Naive thymus-derived CD4-positive, alpha-beta T cell (primary cell): ENCODE results near the gene TUBA3E. TPM values are rescaled to one million over a fixed set of nuclear protein-coding genes. Genes with fewer than 3 reads are reported as not detected.
"Not testable (repeated sequence)": the region's sequence is repeated elsewhere in the genome, so short reads cannot be mapped to it uniquely, and the experiment has no call there.

Source experiments
- ATAC-seq: fragments of 150-1000 bp; cut with Tn5 transposase; 2 replicates; pipeline ENCODE4 v1.10.0; 2021; ENCODE audit warnings: mild to moderate bottlenecking, moderate library complexity
- CTCF ChIA-PET: fragments of 350-600 bp; sonication (Branson Sonifier 250); formaldehyde crosslinking; loops from one replicate; lab custom pipeline; 2021; ENCODE audit warnings: antibody characterized with exemption; lab: Charles Lee
- POLR2A ChIA-PET: fragments of 350-600 bp; sonication (Branson Sonifier 250); formaldehyde crosslinking; loops from one replicate; lab custom pipeline; 2021; ENCODE audit warnings: antibody characterized with exemption, inconsistent platforms; lab: Charles Lee
- DNase-seq, 9 donors: peaks; one replicate each; pipeline versions ENCODE4 v3.0.0 to v3.0.0-alpha.2; 2020 to 2022; ENCODE audit warnings: mixed read lengths in 1 of 9
- H3K27ac ChIP-seq: one replicate; pipeline ENCODE4 v1.7.0; 2013; ENCODE audit warnings: mild to moderate bottlenecking, low read depth, low read length, moderate library complexity
- H3K27me3 ChIP-seq, 2 donors: one replicate each; pipeline ENCODE4 v1.7.0; 2013; ENCODE audit warnings: low read length in 2 of 2, mild to moderate bottlenecking in 2 of 2, moderate library complexity in 2 of 2; ENCODE audit not compliant: control insufficient read depth in 2 of 2, insufficient read depth in 2 of 2
- H3K36me3 ChIP-seq, 3 experiments: 1 replicate in 2 of 3; 2 replicates in 1 of 3; pipeline ENCODE4 v1.7.0; 2013; ENCODE audit warnings: low read length in 3 of 3, mild to moderate bottlenecking in 3 of 3, moderate library complexity in 1 of 3; ENCODE audit not compliant: insufficient read depth in 3 of 3, control insufficient read depth in 2 of 3
- H3K4me1 ChIP-seq, 2 donors: one replicate each; pipeline ENCODE4 v1.7.0; 2013; ENCODE audit warnings: low read length in 2 of 2, mild to moderate bottlenecking in 2 of 2, moderate library complexity in 1 of 2; ENCODE audit not compliant: control insufficient read depth in 2 of 2, insufficient read depth in 2 of 2
- H3K4me3 ChIP-seq: 2 replicates; pipeline ENCODE4 v1.7.0; 2013; ENCODE audit warnings: mild to moderate bottlenecking, low read length
- H3K9me3 ChIP-seq, 3 experiments: 1 replicate in 2 of 3; 2 replicates in 1 of 3; pipeline ENCODE4 v1.7.0; 2013; ENCODE audit warnings: low read length in 3 of 3; ENCODE audit not compliant: control insufficient read depth in 2 of 3
- H3K27ac Mint-ChIP-seq, 9 donors: one replicate each; pipeline ENCODE4 v1.8.0; 2020 to 2022; ENCODE audit warnings: mixed read lengths in 9 of 9, mild to moderate bottlenecking in 8 of 9, moderate library complexity in 5 of 9, inconsistent platforms in 2 of 9
- H3K27me3 Mint-ChIP-seq, 5 donors: one replicate each; pipeline ENCODE4 v1.8.0; 2021 to 2022; ENCODE audit warnings: mixed read lengths in 5 of 5, mild to moderate bottlenecking in 1 of 5
- H3K36me3 Mint-ChIP-seq, 5 donors: one replicate each; pipeline ENCODE4 v1.8.0; 2020 to 2022; ENCODE audit warnings: mixed read lengths in 5 of 5, mild to moderate bottlenecking in 3 of 5, inconsistent platforms in 1 of 5
- H3K4me1 Mint-ChIP-seq, 7 donors: one replicate each; pipeline ENCODE4 v1.8.0; 2020 to 2022; ENCODE audit warnings: mixed read lengths in 7 of 7, mild to moderate bottlenecking in 3 of 7, inconsistent platforms in 1 of 7
- H3K4me3 Mint-ChIP-seq, 10 donors: one replicate each; pipeline ENCODE4 v1.8.0; 2020 to 2022; ENCODE audit warnings: mild to moderate bottlenecking in 10 of 10, mixed read lengths in 10 of 10, moderate library complexity in 6 of 10, inconsistent platforms in 2 of 10
- H3K9me3 Mint-ChIP-seq, 11 donors: one replicate each; pipeline ENCODE4 v1.8.0; 2020 to 2022; ENCODE audit warnings: mixed read lengths in 11 of 11, mild to moderate bottlenecking in 4 of 11, inconsistent platforms in 1 of 11, moderate library complexity in 1 of 11
- intact Hi-C, 2 donors: fragments of 100-400 bp; cut with micrococcal nuclease; formaldehyde crosslinking; loops; one replicate each; pipeline ENCODE4 v1.15.1; 2023
- polyA plus RNA-seq, 2 donors: library from polyadenylated mRNA; unstranded; fragments of 300-500 nt; fragmentation: Illumina TruSeq; gene quantifications; one replicate each; pipeline ENCODE4 v1.2.3, GENCODE V29; 2021
- total RNA-seq, 6 experiments: library from RNA in 5 of 6; stranded (reverse) in 5 of 6; gene quantifications; 1 replicate in 5 of 6; 2 replicates in 1 of 6; pipeline ENCODE4 v1.2.3 and lab custom pipeline; 2021 to 2026

Gene TUBA3E
- total and polyA plus RNA-seq, 7 experiments from 2014 or later, result not detected

GRCh38 chr2:130152136-130152815 is 46.0 kb downstream of the TUBA3E start:
- CTCF ChIA-PET, H3K27ac ChIP-seq, H3K36me3 Mint-ChIP-seq, H3K4me3 Mint-ChIP-seq, H3K4me1 Mint-ChIP-seq, DNase-seq, H3K27me3 ChIP-seq, intact Hi-C loops, H3K9me3 Mint-ChIP-seq, H3K4me3 ChIP-seq, POLR2A ChIA-PET, H3K9me3 ChIP-seq, H3K4me1 ChIP-seq, H3K27me3 Mint-ChIP-seq: not testable (repeated sequence)
- H3K36me3 ChIP-seq, result peaks cover 0 to 43% (median 0%) of the 10 kb centered on the region in 3 experiments
- peak; percentile 2 for ATAC-seq
- H3K27ac Mint-ChIP-seq, result peak overlapping the region in 1 of 9 donors; percentile 52

GRCh38 chr2:130151145-130151512 is 47.1 kb downstream of the TUBA3E start:
- H3K27ac Mint-ChIP-seq, POLR2A ChIA-PET, H3K27me3 Mint-ChIP-seq, H3K4me1 ChIP-seq, intact Hi-C loops, DNase-seq, H3K27ac ChIP-seq, H3K36me3 Mint-ChIP-seq, H3K4me3 ChIP-seq, H3K9me3 ChIP-seq, H3K9me3 Mint-ChIP-seq, ATAC-seq, H3K27me3 ChIP-seq, H3K4me1 Mint-ChIP-seq, CTCF ChIA-PET, H3K4me3 Mint-ChIP-seq: not testable (repeated sequence)
- peaks cover 0 to 40% (median 0%) of the 10 kb centered on the region in 3 experiments for H3K36me3 ChIP-seq

DNA sequence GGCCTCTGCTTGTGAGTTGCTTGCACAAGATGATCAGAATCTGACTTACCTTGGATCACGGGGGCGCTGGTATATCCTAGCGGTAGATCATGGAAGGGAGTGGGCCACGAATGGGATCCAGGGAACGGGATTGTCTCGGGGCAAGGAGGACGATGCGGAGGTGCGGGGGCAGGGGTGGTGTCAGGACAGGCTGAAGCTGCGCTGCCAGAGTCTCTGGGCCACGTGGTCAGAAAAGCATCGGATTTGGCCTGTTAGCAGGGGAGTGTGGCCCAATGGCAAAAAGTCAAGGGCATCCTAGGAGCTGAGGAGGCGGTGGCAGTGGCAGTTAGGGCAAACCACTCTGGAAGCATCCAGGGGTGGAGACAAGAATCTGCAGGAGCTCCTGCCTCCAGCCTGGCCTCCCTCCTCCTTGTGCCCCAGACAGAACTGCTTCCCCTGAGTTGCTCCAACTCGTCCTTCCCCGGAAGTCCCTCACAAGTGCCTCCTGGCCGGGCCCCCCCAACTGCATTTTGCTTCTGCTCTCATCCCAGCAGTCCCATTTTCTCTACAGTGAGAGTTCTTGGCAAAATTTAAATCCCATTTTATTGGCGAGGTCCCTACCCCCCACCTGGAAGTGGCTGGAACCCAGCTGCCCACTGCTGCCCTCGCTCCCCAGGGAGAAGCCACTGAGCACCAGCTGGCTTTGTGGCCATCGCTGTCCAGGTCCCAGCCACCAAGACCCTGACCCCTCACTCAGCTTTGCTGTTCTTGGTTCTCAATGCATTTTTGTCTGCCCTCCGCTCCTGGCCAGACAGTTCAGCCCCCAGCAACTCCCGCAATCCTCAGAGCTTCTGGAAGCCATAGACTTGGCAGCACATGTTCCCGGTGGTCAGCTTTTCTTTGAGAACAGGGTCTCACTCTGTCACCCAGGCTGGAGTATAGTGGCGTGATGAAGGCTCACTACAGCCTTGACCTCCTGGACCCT is 47.8 kb downstream of the TUBA3E start:
- peaks cover 0 to 6% (median 0%) of the 10 kb centered on the region in 7 donors for H3K4me1 Mint-ChIP-seq
- intact Hi-C loops, result no loop called here
- H3K27ac Mint-ChIP-seq, result no peak overlapping the region

GRCh38 chr2:130148515-130148914 is 49.7 kb downstream of the TUBA3E start:
- H3K4me1 ChIP-seq, H3K27ac Mint-ChIP-seq, DNase-seq, CTCF ChIA-PET, ATAC-seq, H3K36me3 Mint-ChIP-seq, H3K4me3 ChIP-seq, H3K9me3 ChIP-seq, H3K4me3 Mint-ChIP-seq, POLR2A ChIA-PET, H3K27ac ChIP-seq, H3K27me3 ChIP-seq, H3K9me3 Mint-ChIP-seq: not testable (repeated sequence)
- peaks cover 0 to 16% (median 0%) of the 10 kb centered on the region in 3 experiments for H3K36me3 ChIP-seq
- intact Hi-C loops, result loop anchor here in 1 of 2 donors (5.0 kb wide), 1 partner anchor 34 kb away; the partner anchor contains the start of genes MZT2B and SMPD4
- Mint-ChIP-seq H3K4me1 (peaks cover 0 to 12% (median under 1%) of the 10 kb centered on the region in 7 donors), H3K27me3 (peaks cover 5 to 11% (median 8%) of the 10 kb centered on the region in 5 donors)

More for the DNA sequence above, 47.8 kb downstream of the TUBA3E start:
- no peak for ATAC-seq
- H3K27me3 ChIP-seq, result no peaks in the 10 kb centered on the region
- no peaks in the 10 kb centered on the region for H3K4me1 ChIP-seq
- peaks cover 0 to 33% (median 0%) of the 10 kb centered on the region in 3 experiments for H3K36me3 ChIP-seq
- Mint-ChIP-seq H3K4me3 (no peak overlapping the region), H3K36me3 (peaks cover 0 to 4% (median 2%) of the 10 kb centered on the region in 5 donors), H3K9me3 (no peaks in the 10 kb centered on the region), H3K27me3 (peaks cover 3 to 10% (median 7%) of the 10 kb centered on the region in 5 donors)
- DNase-seq, result no peak
- ChIA-PET POLR2A (no interaction called here), CTCF (no interaction called here)
- H3K4me3 ChIP-seq, result no peak overlapping the region
- no peak overlapping the region for H3K27ac ChIP-seq
- no peaks in the 10 kb centered on the region for H3K9me3 ChIP-seq

DNA sequence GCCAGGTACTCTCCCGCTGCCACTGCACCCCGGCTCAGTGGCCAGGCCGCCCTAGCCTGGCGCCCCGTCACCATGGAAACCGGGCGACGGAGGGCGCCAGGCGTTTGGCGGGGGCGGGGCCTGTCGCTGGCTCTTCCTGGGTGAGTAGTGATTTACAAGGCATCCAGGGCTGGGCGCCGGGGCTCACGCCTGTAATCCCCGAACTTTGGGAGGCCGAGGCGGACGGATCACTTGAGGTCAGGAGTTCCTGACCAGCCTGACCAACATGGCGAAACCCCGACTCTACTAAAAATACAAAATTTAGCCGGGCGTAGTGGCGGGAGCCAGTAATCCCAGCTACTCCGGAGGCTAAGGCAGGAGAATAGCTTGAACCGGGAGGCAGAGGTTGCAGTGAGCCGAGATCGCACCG is 53.2 kb downstream of the TUBA3E start, which contains the start of gene CCDC74B:
TSS of gene CCDC74B (minus strand) at position 107 of the 409 bp plus-strand sequence. CDS start 116 bp downstream, outside the sequence.
- POLR2A ChIA-PET, H3K27ac ChIP-seq, H3K27me3 ChIP-seq, H3K36me3 ChIP-seq, CTCF ChIA-PET, H3K9me3 Mint-ChIP-seq, H3K4me1 ChIP-seq, H3K36me3 Mint-ChIP-seq, H3K4me3 ChIP-seq, H3K9me3 ChIP-seq: not testable (repeated sequence)
- H3K4me3 Mint-ChIP-seq, result peak within 1 kb of the TSS; percentile 70 to 89 (median 80)
- H3K27me3 Mint-ChIP-seq, result peaks cover 5 to 18% (median 15%) of the 10 kb centered on the region in 5 donors
- H3K4me1 Mint-ChIP-seq, result peaks cover 0 to 19% (median 3%) of the 10 kb centered on the region in 7 donors
- intact Hi-C loops, result loop anchor here (1.0 to 5.0 kb wide), 2 partner anchors 36 to 37 kb away; partner anchors contain the start of genes SMPD4 (in 2 of the 2) and MZT2B (in 1 of the 2)
- ATAC-seq, result peak; percentile 82
- peak in 8 of 9 donors; percentile 18 to 66 (median 46) for DNase-seq
- H3K27ac Mint-ChIP-seq, result peak within 1 kb of the TSS in 1 of 9 donors; percentile 16

DNA sequence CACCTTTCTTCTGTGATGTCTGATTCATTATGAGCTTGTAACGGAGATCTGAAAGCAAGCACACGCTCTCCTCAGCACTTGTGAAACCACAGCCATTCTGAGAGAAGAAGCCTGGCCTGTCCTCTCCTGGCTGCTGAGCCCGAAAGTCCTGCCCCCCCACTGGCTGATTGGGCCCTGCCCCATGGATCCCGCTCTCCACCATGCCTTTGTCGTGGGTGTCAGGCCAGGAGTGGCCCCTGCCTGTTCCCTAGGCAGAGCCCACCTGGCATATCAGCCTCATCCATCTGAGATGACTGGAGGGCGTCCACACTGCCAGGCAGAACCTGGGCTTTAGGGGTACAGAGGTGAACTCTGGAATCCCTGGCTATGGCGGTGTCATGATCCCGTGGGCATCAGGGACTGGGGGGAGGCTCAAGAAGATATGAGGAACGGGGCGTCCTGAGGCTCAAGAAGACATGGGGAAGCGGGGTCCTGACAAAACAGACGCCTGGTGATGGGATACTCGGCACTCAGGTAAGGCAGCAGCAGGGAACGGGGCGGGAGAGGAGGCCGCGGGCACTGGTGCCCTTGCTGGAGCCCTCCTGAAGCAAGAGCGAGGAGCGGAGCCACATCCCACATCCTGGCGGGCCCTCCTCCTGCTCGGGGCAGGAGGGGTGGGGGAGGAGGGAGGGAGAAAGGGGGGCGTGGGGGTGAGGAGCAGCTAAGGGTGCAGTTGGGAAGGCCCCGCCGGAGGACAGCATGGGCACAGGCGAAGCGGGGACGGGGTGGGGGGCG is 54.8 kb downstream of the TUBA3E start:
- Mint-ChIP-seq H3K4me1 (peaks cover 0 to 16% (median 3%) of the 10 kb centered on the region in 7 donors), H3K4me3 (peak overlapping the region; percentile 36 to 86 (median 74)), H3K27ac (peak overlapping the region in 1 of 9 donors; percentile 14), H3K27me3 (peaks cover 5 to 18% (median 15%) of the 10 kb centered on the region in 5 donors)
- H3K4me3 ChIP-seq, H3K36me3 Mint-ChIP-seq, H3K9me3 Mint-ChIP-seq, H3K27ac ChIP-seq, H3K4me1 ChIP-seq, CTCF ChIA-PET, H3K36me3 ChIP-seq, intact Hi-C loops, H3K27me3 ChIP-seq, ATAC-seq, H3K9me3 ChIP-seq, POLR2A ChIA-PET: not testable (repeated sequence)
- peak in 1 of 9 donors; percentile 16 for DNase-seq
